HepG2 (cell line): ENCODE results near the gene SPAG5. TPM values are rescaled to one million over a fixed set of nuclear protein-coding genes. Genes with fewer than 3 reads are reported as not detected.
A peak's percentile ranks its signal among the peaks of the same experiment; 100 is the strongest.

Experiments
- ATAC-seq: fragments of 200-7000 bp; cut with Tn5 transposase; 3 replicates; pipeline ENCODE4 v1.9.1; 2020; ENCODE audit warnings: mild to moderate bottlenecking, moderate library complexity
- BruUV-seq: library from RNA; stranded (reverse); fragments of 400-500 nt; replicated peaks from 2 replicates; lab custom pipeline; 2021; lab: Mats Ljungman, UMichigan
- CTCF ChIA-PET: fragments of 300-600 bp; formaldehyde crosslinking; extraction: SDS; loops from one replicate; lab custom pipeline; 2021; ENCODE audit warnings: low total read pairs, inconsistent platforms, low intra/inter-chr PET ratio; lab: Yijun Ruan, JAX
- POLR2A ChIA-PET: fragments of 350-600 bp; sonication (Branson Sonifier 250); formaldehyde crosslinking; loops from one replicate; lab custom pipeline; 2020; ENCODE audit warnings: antibody characterized with exemption, inconsistent platforms; lab: Yijun Ruan, JAX
- DNase-seq: peaks from one replicate; pipeline ENCODE4 v3.0.0-alpha.2; 2015; ENCODE audit warnings: low spot score
- FAIRE-seq: peaks from 3 replicates; lab custom pipeline; 2011; peaks lifted over from hg19 to GRCh38; lab: Jason Lieb, UNC
- H2AFZ ChIP-seq: one replicate; pipeline ENCODE4 v1.6.1; 2011; ENCODE audit warnings: low read length, inconsistent platforms
- H3K27ac ChIP-seq: fragments of 300-600 bp; 3 replicates; pipeline ENCODE4 v1.8.0; 2011; ENCODE audit warnings: mixed run types, mild to moderate bottlenecking, mixed read lengths, low read length, inconsistent platforms; ENCODE audit not compliant: insufficient read depth; ENCODE audit errors: extremely low read length
- H3K27me3 ChIP-seq, 2 experiments: fragments of 200-600 bp in 1 of 2; 2 replicates in 1 of 2; 3 replicates in 1 of 2; pipeline versions ENCODE4 v1.6.0 to v1.8.0; 2011; ENCODE audit warnings: low read length in 2 of 2, mild to moderate bottlenecking in 2 of 2, moderate library complexity in 2 of 2, inconsistent platforms in 1 of 2; ENCODE audit not compliant: insufficient read depth in 2 of 2, control insufficient read depth in 1 of 2
- H3K36me3 ChIP-seq, 2 experiments: fragments of 200-600 bp in 1 of 2; replicated peaks in 1 of 2; 2 replicates in 1 of 2; 3 replicates in 1 of 2; pipeline versions ENCODE4 v1.5.1 to v1.8.0; 2011; ENCODE audit warnings: low read length in 2 of 2, inconsistent platforms in 1 of 2; ENCODE audit not compliant: insufficient read depth in 2 of 2, control insufficient read depth in 1 of 2
- H3K4me1 ChIP-seq: 2 replicates; pipeline ENCODE4 v1.5.1; 2012; ENCODE audit warnings: low read length, inconsistent platforms; ENCODE audit not compliant: insufficient read depth
- H3K4me2 ChIP-seq: 2 replicates; pipeline ENCODE4 v1.6.0; 2011; ENCODE audit warnings: low read depth, low read length, inconsistent platforms
- H3K4me3 ChIP-seq, 3 experiments: fragments of 200-600 bp in 1 of 3; sonication (generic), shearing (Covaris generic) in 1 of 3; replicated peaks in 1 of 3; 2 replicates each; pipeline ENCODE4 v1.5.1; 2011 to 2016; ENCODE audit warnings: low read length in 3 of 3, inconsistent platforms in 2 of 3, low read depth in 2 of 3, mild to moderate bottlenecking in 2 of 3, control low read depth in 1 of 3, mixed read lengths in 1 of 3; ENCODE audit not compliant: insufficient read depth in 1 of 3
- H3K79me2 ChIP-seq: one replicate; pipeline ENCODE4 v1.6.1; 2011; ENCODE audit warnings: low read length, inconsistent platforms; ENCODE audit not compliant: insufficient read depth
- H3K9ac ChIP-seq: 2 replicates; pipeline ENCODE4 v1.6.0; 2011; ENCODE audit warnings: mild to moderate bottlenecking, low read depth, low read length, inconsistent platforms; ENCODE audit not compliant: insufficient read depth
- H3K9me3 ChIP-seq: 2 replicates; pipeline ENCODE4 v1.5.1; 2012; ENCODE audit warnings: mild to moderate bottlenecking, low read length
- H4K20me1 ChIP-seq: 2 replicates; pipeline ENCODE4 v1.6.0; 2011; ENCODE audit warnings: inconsistent platforms, mild to moderate bottlenecking, low read length, moderate library complexity; ENCODE audit not compliant: insufficient read depth
- E2F2 ChIP-seq: sonication (generic); formaldehyde crosslinking; IDR thresholded peaks from 2 replicates; pipeline ENCODE4 v1.4.0; 2020; ENCODE audit warnings: missing genetic modification reagents, borderline replicate concordance
- NFYC ChIP-seq: IDR thresholded peaks from 2 replicates; pipeline ENCODE4 v1.6.1; 2016; ENCODE audit warnings: missing genetic modification reagents, missing compliant biosample characterization
- STAT6 ChIP-seq: sonication (generic); formaldehyde crosslinking; IDR thresholded peaks from 2 replicates; pipeline ENCODE4 v1.4.0; 2020; ENCODE audit warnings: missing genetic modification reagents, mild to moderate bottlenecking, borderline replicate concordance
- ZBTB14 ChIP-seq: sonication (generic); formaldehyde crosslinking; IDR thresholded peaks from 2 replicates; pipeline ENCODE4 v1.4.0; 2020; ENCODE audit warnings: missing genetic modification reagents
- ZBTB33 ChIP-seq: sonication (generic); formaldehyde crosslinking; IDR thresholded peaks from 2 replicates; pipeline ENCODE4 v1.4.0; 2020; ENCODE audit warnings: missing genetic modification reagents
- ZBTB38 ChIP-seq: sonication (generic); formaldehyde crosslinking; IDR thresholded peaks from 2 replicates; pipeline ENCODE4 v1.5.1; 2020; ENCODE audit warnings: mild to moderate bottlenecking, missing genetic modification reagents
- ZFYVE20 ChIP-seq: sonication (generic); formaldehyde crosslinking; IDR thresholded peaks from 2 replicates; pipeline ENCODE4 v1.8.0; 2023; ENCODE audit warnings: low read depth, mild to moderate bottlenecking, moderate library complexity, missing genetic modification reagents, borderline replicate concordance
- ZNF317 ChIP-seq: sonication (generic); formaldehyde crosslinking; IDR thresholded peaks from 2 replicates; pipeline ENCODE4 v1.5.0; 2020; ENCODE audit warnings: mild to moderate bottlenecking, missing genetic modification reagents
- ZNF597 ChIP-seq: sonication (generic); formaldehyde crosslinking; IDR thresholded peaks from 2 replicates; pipeline ENCODE4 v1.5.0; 2020; ENCODE audit warnings: missing genetic modification reagents
- ZNF598 ChIP-seq: sonication (generic); formaldehyde crosslinking; IDR thresholded peaks from 2 replicates; pipeline ENCODE4 v1.5.1; 2020; ENCODE audit warnings: mild to moderate bottlenecking, missing genetic modification reagents, borderline replicate concordance
- ZNF883 ChIP-seq: sonication (generic); formaldehyde crosslinking; IDR thresholded peaks from 2 replicates; pipeline ENCODE4 v1.5.1; 2020; ENCODE audit warnings: mild to moderate bottlenecking, missing genetic modification reagents; ENCODE audit errors: not compliant biosample characterization
- ZSCAN31 ChIP-seq: sonication (generic); formaldehyde crosslinking; IDR thresholded peaks from 2 replicates; pipeline ENCODE4 v1.5.0; 2020; ENCODE audit warnings: low read depth, mild to moderate bottlenecking, missing genetic modification reagents
- WGBS: methylation state at CpG from one replicate; pipeline ENCODE4 v1.1.6; 2017; ENCODE audit warnings: low lambda C conversion rate; 5-methylcytosine and 5-hydroxymethylcytosine counted together
- in situ Hi-C: cut with HindIII; loops from 2 replicates; pipeline ENCODE4 v1.10.0; 2017; ENCODE audit warnings: low pct_unique_long_range_greater_than_20kb; ENCODE audit not compliant: extremely low pct_ligation_motif_present
- intact Hi-C: fragments of 100-400 bp; cut with micrococcal nuclease; formaldehyde crosslinking; loops from one replicate; pipeline ENCODE4 v1.10.0; 2022; ENCODE audit not compliant: unreplicated experiment
- polyA plus RNA-seq, 8 experiments: library from polyadenylated mRNA; depleted of rRNA in 3 of 8; stranded (reverse) in 7 of 8; unstranded in 1 of 8; fragments of >200 nt; fragmentation: Illumina TruSeq in 4 of 8; extraction: Trizol in 4 of 8; gene quantifications; 2 replicates each; pipeline versions ENCODE4 v1.2.1 to v1.2.3, GENCODE V29; 2011 to 2016; ENCODE audit warnings: low read depth in 4 of 8, missing spikeins in 1 of 8, mixed read lengths in 1 of 8; ENCODE audit not compliant: insufficient read depth in 1 of 8
- total RNA-seq, 5 experiments: library from RNA; depleted of rRNA; stranded (reverse); fragments of >200 nt; fragmentation: Illumina TruSeq; extraction: Trizol; gene quantifications; 2 replicates each; pipeline ENCODE4 v1.2.3, GENCODE V29; 2016; ENCODE audit warnings: low read depth in 1 of 5

Gene SPAG5
- total and polyA plus RNA-seq, 2 of the 13 experiments (the other 11 are each of a cell fraction or from before 2014, with no cell fraction given), result 41.4 to 98.0 TPM

- TF ChIP-seq ZSCAN31 (CRISPR knock-in tag) (no peak), ZNF598 (CRISPR knock-in tag) (0 out of 2 replicates have a peak, but pooled peaks have one; percentile 52), ZNF883 (CRISPR knock-in tag) (no peak), STAT6 (CRISPR knock-in tag) (no peak), E2F2 (CRISPR knock-in tag) (no peak)
Observed at GRCh38 chr17:28547623-28548416, 51.0 kb downstream of the SPAG5 start (continued).

- H2AFZ ChIP-seq, result no peak overlapping the region
- no peaks in the 10 kb centered on the region for H3K79me2 ChIP-seq
- no peaks in the 10 kb centered on the region for H4K20me1 ChIP-seq
- ChIA-PET POLR2A (no interaction called here), CTCF (interaction anchor here (1.9 kb wide), 1 partner anchor 67 kb away, joined by 5 read pairs; the partner anchor contains the start of gene RSKR)
- H3K4me3 ChIP-seq, result no peak overlapping the region
- H3K27ac ChIP-seq, result no peak overlapping the region
- intact Hi-C loops (no loop called here), in situ Hi-C loops (no loop called here)
- no TSS peak for BruUV-seq
- H3K27me3 ChIP-seq, result no peaks in the 10 kb centered on the region
- H3K36me3 ChIP-seq, result no peaks in the 10 kb centered on the region
- ATAC-seq, result no peak
- no peaks in the 10 kb centered on the region for H3K9me3 ChIP-seq
- FAIRE-seq, result no peak
- peaks cover 28% of the 10 kb centered on the region for H3K4me1 ChIP-seq
- H3K9ac ChIP-seq, result no peak overlapping the region
- no peak overlapping the region for H3K4me2 ChIP-seq
- DNase-seq, result no peak
- 78% methylated on average over 10 of the region's 14 CpGs for WGBS
- no peak for TF ChIP-seq ZNF317 (CRISPR knock-in tag)
- no peak for TF ChIP-seq NFYC (CRISPR knock-in tag)
- no peak for TF ChIP-seq ZFYVE20 (CRISPR knock-in tag)
- TF ChIP-seq ZNF597 (CRISPR knock-in tag), result no peak
- TF ChIP-seq ZBTB33 (CRISPR knock-in tag), result peak; percentile 87
- TF ChIP-seq ZBTB38 (CRISPR knock-in tag), result peak; percentile 50; the same call in 1 of the 2 replicates
- no peak for TF ChIP-seq ZBTB14 (CRISPR knock-in tag)
Observed at GRCh38 chr17:28547096-28547622, 51.7 kb downstream of the SPAG5 start.
